HepG2 (cell line): ENCODE data around the gene TBL2. TPM values are rescaled to one million over a fixed set of nuclear protein-coding genes. Genes with fewer than 3 reads are reported as not detected.

ENCODE experiments used
- AKNA ChIP-seq: sonication (generic); formaldehyde crosslinking; IDR thresholded peaks from 2 replicates; pipeline ENCODE4 v1.4.0; 2020; ENCODE audit warnings: missing genetic modification reagents, borderline replicate concordance
- BRCA1 ChIP-seq: sonication (generic); formaldehyde crosslinking; IDR thresholded peaks from 2 replicates; pipeline ENCODE4 v1.4.0; 2020; ENCODE audit warnings: missing genetic modification reagents
- CREB1 ChIP-seq, 2 experiments: fragments of 450-650 bp in 1 of 2; IDR thresholded peaks; 2 replicates each; pipeline ENCODE4 v1.6.1; 2016 to 2017; ENCODE audit warnings: control low read depth in 1 of 2, mild to moderate bottlenecking in 1 of 2, missing compliant biosample characterization in 1 of 2, missing genetic modification characterization in 1 of 2
- ETV5 ChIP-seq: IDR thresholded peaks from 2 replicates; pipeline ENCODE4 v1.6.1; 2018; ENCODE audit warnings: missing biosample characterization, missing genetic modification reagents, inconsistent platforms, borderline replicate concordance
- GMEB2 ChIP-seq: IDR thresholded peaks from 2 replicates; pipeline ENCODE4 v1.6.1; 2016; ENCODE audit warnings: missing biosample characterization, missing genetic modification reagents, low read depth
- HDAC2 ChIP-seq: sonication (generic); formaldehyde crosslinking; IDR thresholded peaks from 2 replicates; pipeline ENCODE4 v1.4.0; 2020; ENCODE audit warnings: missing genetic modification reagents
- HOXA3 ChIP-seq: sonication (generic); formaldehyde crosslinking; IDR thresholded peaks from 2 replicates; pipeline ENCODE4 v1.5.0; 2020; ENCODE audit warnings: missing genetic modification reagents
- KDM2A ChIP-seq: sonication (generic); formaldehyde crosslinking; IDR thresholded peaks from 2 replicates; pipeline ENCODE4 v1.4.0; 2020; ENCODE audit warnings: low read depth, missing genetic modification reagents, borderline replicate concordance
- KMT2B ChIP-seq: IDR thresholded peaks from 2 replicates; pipeline ENCODE4 v1.6.1; 2016; ENCODE audit warnings: missing genetic modification reagents, missing compliant biosample characterization
- NFYB ChIP-seq: sonication (generic); formaldehyde crosslinking; IDR thresholded peaks from 2 replicates; pipeline ENCODE4 v1.4.0; 2020; ENCODE audit warnings: missing genetic modification reagents
- SP4 ChIP-seq: sonication (generic); formaldehyde crosslinking; IDR thresholded peaks from 2 replicates; pipeline ENCODE4 v1.8.1; 2023; ENCODE audit warnings: mild to moderate bottlenecking, missing genetic modification reagents
- SSRP1 ChIP-seq: IDR thresholded peaks from 2 replicates; pipeline ENCODE4 v1.6.1; 2016; ENCODE audit warnings: control low read depth
- TFDP2 ChIP-seq: sonication (generic); formaldehyde crosslinking; IDR thresholded peaks from 2 replicates; pipeline ENCODE4 v1.4.0; 2020; ENCODE audit warnings: missing genetic modification reagents
- ZBTB2 ChIP-seq: sonication (generic); formaldehyde crosslinking; IDR thresholded peaks from 2 replicates; pipeline ENCODE4 v1.8.0; 2022; ENCODE audit warnings: low read depth, missing genetic modification reagents
- ZNF44 ChIP-seq: sonication (generic); formaldehyde crosslinking; IDR thresholded peaks from 2 replicates; pipeline ENCODE4 v1.5.1; 2020; ENCODE audit warnings: mild to moderate bottlenecking, missing genetic modification reagents
- ZNF556 ChIP-seq: sonication (generic); formaldehyde crosslinking; IDR thresholded peaks from 2 replicates; pipeline ENCODE4 v1.4.0; 2020; ENCODE audit warnings: mild to moderate bottlenecking, missing genetic modification reagents, borderline replicate concordance
- ZNF713 ChIP-seq: sonication (generic); formaldehyde crosslinking; IDR thresholded peaks from 2 replicates; pipeline ENCODE4 v1.4.0; 2020; ENCODE audit warnings: mild to moderate bottlenecking, missing genetic modification reagents
- ZNF792 ChIP-seq: IDR thresholded peaks from 2 replicates; pipeline ENCODE4 v1.6.1; 2016
- polyA plus RNA-seq, 8 experiments: library from polyadenylated mRNA; depleted of rRNA in 3 of 8; stranded (reverse) in 7 of 8; unstranded in 1 of 8; fragments of >200 nt; fragmentation: Illumina TruSeq in 4 of 8; extraction: Trizol in 4 of 8; gene quantifications; 2 replicates each; pipeline versions ENCODE4 v1.2.1 to v1.2.3, GENCODE V29; 2011 to 2016; ENCODE audit warnings: low read depth in 4 of 8, missing spikeins in 1 of 8, mixed read lengths in 1 of 8; ENCODE audit not compliant: insufficient read depth in 1 of 8
- total RNA-seq, 5 experiments: library from RNA; depleted of rRNA; stranded (reverse); fragments of >200 nt; fragmentation: Illumina TruSeq; extraction: Trizol; gene quantifications; 2 replicates each; pipeline ENCODE4 v1.2.3, GENCODE V29; 2016; ENCODE audit warnings: low read depth in 1 of 5
- TF ChIP-seq, protein P1 (sequence below): sonication (generic); formaldehyde crosslinking; IDR thresholded peaks from 2 replicates; pipeline ENCODE4 v1.4.0; 2020; ENCODE audit warnings: low read depth, mild to moderate bottlenecking, missing genetic modification reagents
- TF ChIP-seq, protein P2 (sequence below): IDR thresholded peaks from 2 replicates; pipeline ENCODE4 v1.6.1; 2016; ENCODE audit warnings: missing genetic modification reagents, missing compliant biosample characterization

TBL2 gene
- total and polyA plus RNA-seq, 2 of the 13 experiments (the other 11 are each of a cell fraction or from before 2014, with no cell fraction given) = 43.4 to 47.2 TPM

DNA sequence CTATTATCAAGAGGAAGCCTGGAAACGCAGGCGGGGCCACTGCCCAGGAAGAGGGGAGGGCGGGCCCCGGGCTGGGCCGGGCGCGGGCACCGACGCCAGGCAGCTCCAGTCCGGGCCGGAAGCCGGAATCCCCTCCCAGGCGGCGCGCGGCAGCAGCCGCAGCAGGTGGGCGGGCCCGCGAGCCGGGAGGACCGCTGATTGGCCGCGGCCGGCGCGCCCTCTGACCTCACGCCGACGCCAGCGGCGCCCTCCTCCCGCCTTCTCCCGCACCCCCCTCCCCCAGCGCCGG is 21.3 kb downstream of the TBL2 start (continued):
- TF ChIP-seq CREB1 (IDR thresholded peaks at IDR 0.05) (0 out of 2 replicates have a peak, but pooled peaks have one; percentile 38), CREB1 (CRISPR knock-in tag; IDR thresholded peaks at IDR 0.05) (no peak), ZNF713 (CRISPR knock-in tag) (0 out of 2 replicates have a peak, but pooled peaks have one; percentile 11), GMEB2 (peak; percentile 80), SP4 (peak; percentile 74), SSRP1 (CRISPR knock-in tag) (no peak), ZNF44 (CRISPR knock-in tag) (no peak), ZBTB2 (0 out of 2 replicates have a peak, but pooled peaks have one; percentile 77), ETV5 (CRISPR knock-in tag) (peak; percentile 67; the same call in 1 of the 2 replicates), KMT2B (CRISPR knock-in tag) (peak; percentile 71), TFDP2 (CRISPR knock-in tag) (no peak), ZNF556 (CRISPR knock-in tag) (0 out of 2 replicates have a peak, but pooled peaks have one; percentile 8), AKNA (CRISPR knock-in tag) (no peak), NFYB (CRISPR knock-in tag) (peak; percentile 69), BRCA1 (0 out of 2 replicates have a peak, but pooled peaks have one; percentile 12), KDM2A (CRISPR knock-in tag) (peak; percentile 65; the same call in 1 of the 2 replicates), HDAC2 (CRISPR knock-in tag) (no peak; the same call in 1 of the 2 replicates), HOXA3 (peak; percentile 74), ZNF792 (peak; percentile 43; the same call in 1 of the 2 replicates)
- TF ChIP-seq, protein P1, sequence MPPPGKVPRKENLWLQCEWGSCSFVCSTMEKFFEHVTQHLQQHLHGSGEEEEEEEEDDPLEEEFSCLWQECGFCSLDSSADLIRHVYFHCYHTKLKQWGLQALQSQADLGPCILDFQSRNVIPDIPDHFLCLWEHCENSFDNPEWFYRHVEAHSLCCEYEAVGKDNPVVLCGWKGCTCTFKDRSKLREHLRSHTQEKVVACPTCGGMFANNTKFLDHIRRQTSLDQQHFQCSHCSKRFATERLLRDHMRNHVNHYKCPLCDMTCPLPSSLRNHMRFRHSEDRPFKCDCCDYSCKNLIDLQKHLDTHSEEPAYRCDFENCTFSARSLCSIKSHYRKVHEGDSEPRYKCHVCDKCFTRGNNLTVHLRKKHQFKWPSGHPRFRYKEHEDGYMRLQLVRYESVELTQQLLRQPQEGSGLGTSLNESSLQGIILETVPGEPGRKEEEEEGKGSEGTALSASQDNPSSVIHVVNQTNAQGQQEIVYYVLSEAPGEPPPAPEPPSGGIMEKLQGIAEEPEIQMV = 0 out of 2 replicates have a peak, but pooled peaks have one; percentile 9
- TF ChIP-seq, protein P2, sequence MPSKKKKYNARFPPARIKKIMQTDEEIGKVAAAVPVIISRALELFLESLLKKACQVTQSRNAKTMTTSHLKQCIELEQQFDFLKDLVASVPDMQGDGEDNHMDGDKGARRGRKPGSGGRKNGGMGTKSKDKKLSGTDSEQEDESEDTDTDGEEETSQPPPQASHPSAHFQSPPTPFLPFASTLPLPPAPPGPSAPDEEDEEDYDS (CRISPR knock-in tag) = peak; percentile 48; the same call in 1 of the 2 replicates
